ENCODE data around the gene CPM. TPM values are rescaled to one million over a fixed set of nuclear protein-coding genes. Genes with fewer than 3 reads are reported as not detected.

The CPM gene
- total RNA-seq, 2 experiments from 2014 or later: 3.8 to 13.0 TPM

GRCh38 chr12:68975811-68976210 is 42.8 kb upstream of the CPM start:
- Histone ChIP-seq H3K4me1 (ENCODE audit: insufficient read depth, low read length, poor library complexity, severe bottlenecking) (peaks cover 11% of the 10 kb centered on the region), H3K36me3 (ENCODE audit: insufficient read depth, low read length) (no peaks in the 10 kb centered on the region), H3K27ac (ENCODE audit: low read depth, low read length, poor library complexity, severe bottlenecking) (no peak overlapping the region), H3K4me3 (ENCODE audit: low read depth, low read length, poor library complexity, severe bottlenecking) (no peak overlapping the region), H4K20me1 (ENCODE audit: insufficient read depth, low read length) (no peaks in the 10 kb centered on the region), H3K4me2 (ENCODE audit: low read length) (no peak overlapping the region), H3K79me2 (ENCODE audit: insufficient read depth, low read depth, low read length) (no peaks in the 10 kb centered on the region), H3K9me3 (ENCODE audit: low read length) (no peaks in the 10 kb centered on the region), H3K9me2 (ENCODE audit: insufficient read depth, low read length) (no peaks in the 10 kb centered on the region), H2AFZ (ENCODE audit: low read length) (no peak overlapping the region)
- BruUV-seq (replicated peaks): no TSS peak
- CTCF ChIA-PET (ENCODE audit: unreplicated experiment): no interaction called here
- intact Hi-C loops (cut with micrococcal nuclease; ENCODE audit: unreplicated experiment): no loop called here
- POLR2A ChIA-PET: no interaction called here
- DNase-seq (ENCODE audit: low spot score): peak; percentile 14
- no peak for TF ChIP-seq EZH2phosphoT487 (IDR thresholded peaks at IDR 0.05; ENCODE audit: borderline replicate concordance, low read depth, low read length)
- no peak for TF ChIP-seq CTCF (conservative IDR thresholded peaks at IDR 0.05; ENCODE audit: low read length)

GRCh38 chr12:68972595-68972994 is 39.6 kb upstream of the CPM start:
- POLR2A ChIA-PET: no interaction called here
- BruUV-seq (replicated peaks): no TSS peak
- Histone ChIP-seq H3K9me3 (ENCODE audit: low read length) (no peaks in the 10 kb centered on the region), H3K4me1 (ENCODE audit: insufficient read depth, low read length, poor library complexity, severe bottlenecking) (no peaks in the 10 kb centered on the region), H3K79me2 (ENCODE audit: insufficient read depth, low read depth, low read length) (no peaks in the 10 kb centered on the region), H3K27ac (ENCODE audit: low read depth, low read length, poor library complexity, severe bottlenecking) (no peak overlapping the region), H3K36me3 (ENCODE audit: insufficient read depth, low read length) (no peaks in the 10 kb centered on the region), H2AFZ (ENCODE audit: low read length) (no peak overlapping the region), H3K4me2 (ENCODE audit: low read length) (no peak overlapping the region), H4K20me1 (ENCODE audit: insufficient read depth, low read length) (no peaks in the 10 kb centered on the region), H3K4me3 (ENCODE audit: low read depth, low read length, poor library complexity, severe bottlenecking) (no peak overlapping the region), H3K9me2 (ENCODE audit: insufficient read depth, low read length) (no peaks in the 10 kb centered on the region)
- TF ChIP-seq CTCF (conservative IDR thresholded peaks at IDR 0.05; ENCODE audit: low read length) (no peak), EZH2phosphoT487 (IDR thresholded peaks at IDR 0.05; ENCODE audit: borderline replicate concordance, low read depth, low read length) (no peak)
- CTCF ChIA-PET (ENCODE audit: unreplicated experiment): no interaction called here
- DNase-seq (ENCODE audit: low spot score): no peak
- intact Hi-C loops (cut with micrococcal nuclease; ENCODE audit: unreplicated experiment): no loop called here

GRCh38 chr12:68971404-68971803 is 38.4 kb upstream of the CPM start:
- no peak for TF ChIP-seq CTCF (conservative IDR thresholded peaks at IDR 0.05; ENCODE audit: low read length)
- TF ChIP-seq EZH2phosphoT487 (IDR thresholded peaks at IDR 0.05; ENCODE audit: borderline replicate concordance, low read depth, low read length): no peak
- DNase-seq (ENCODE audit: low spot score): no peak
- no peaks in the 10 kb centered on the region for H3K9me3 ChIP-seq (ENCODE audit: low read length)
- ChIA-PET CTCF (ENCODE audit: unreplicated experiment) (no interaction called here), POLR2A (interaction anchor here (0.7 kb wide), 1 partner anchor 116 kb away, joined by 3 read pairs; no protein-coding TSS in a partner anchor)
- H3K9me2 ChIP-seq (ENCODE audit: insufficient read depth, low read length): no peaks in the 10 kb centered on the region
- H4K20me1 ChIP-seq (ENCODE audit: insufficient read depth, low read length): no peaks in the 10 kb centered on the region
- no peaks in the 10 kb centered on the region for H3K4me1 ChIP-seq (ENCODE audit: insufficient read depth, low read length, poor library complexity, severe bottlenecking)
- no peak overlapping the region for H2AFZ ChIP-seq (ENCODE audit: low read length)
- no peaks in the 10 kb centered on the region for H3K79me2 ChIP-seq (ENCODE audit: insufficient read depth, low read depth, low read length)
- H3K4me3 ChIP-seq (ENCODE audit: low read depth, low read length, poor library complexity, severe bottlenecking): no peak overlapping the region
- BruUV-seq (replicated peaks): no TSS peak
- no peak overlapping the region for H3K4me2 ChIP-seq (ENCODE audit: low read length)
- no peaks in the 10 kb centered on the region for H3K36me3 ChIP-seq (ENCODE audit: insufficient read depth, low read length)
- intact Hi-C loops (cut with micrococcal nuclease; ENCODE audit: unreplicated experiment): no loop called here
- no peak overlapping the region for H3K27ac ChIP-seq (ENCODE audit: low read depth, low read length, poor library complexity, severe bottlenecking)
